Endothelial cell of umbilical vein (primary cell): ENCODE data around the gene PATL1.

Source experiments
- JUN ChIP-seq: IDR thresholded peaks from 2 replicates; pipeline ENCODE4 v1.6.1; 2011; ENCODE audit warnings: borderline replicate concordance, low read depth; ENCODE audit not compliant: insufficient read length, insufficient read depth
- POLR2A ChIP-seq: IDR thresholded peaks from 2 replicates; pipeline ENCODE4 v1.6.1; 2012; ENCODE audit warnings: low read depth, mild to moderate bottlenecking, control low read depth, low read length
- POLR2AphosphoS5 ChIP-seq: IDR thresholded peaks from 2 replicates; pipeline ENCODE4 v1.6.1; 2012; ENCODE audit warnings: low read depth, mild to moderate bottlenecking, control low read depth, low read length, moderate library complexity; ENCODE audit not compliant: insufficient read depth
- TF ChIP-seq, protein P1 (sequence below), 2 donors: IDR thresholded peaks; 1 replicate in 1 of 2; 2 replicates in 1 of 2; pipeline ENCODE4 v1.5.1; 2011; ENCODE audit warnings: low read length in 2 of 2, mild to moderate bottlenecking in 2 of 2, moderate library complexity in 2 of 2, control low read depth in 1 of 2, inconsistent platforms in 1 of 2, low read depth in 1 of 2; ENCODE audit not compliant: insufficient read depth in 1 of 2; ENCODE audit errors: extremely low read depth in 1 of 2

DNA sequence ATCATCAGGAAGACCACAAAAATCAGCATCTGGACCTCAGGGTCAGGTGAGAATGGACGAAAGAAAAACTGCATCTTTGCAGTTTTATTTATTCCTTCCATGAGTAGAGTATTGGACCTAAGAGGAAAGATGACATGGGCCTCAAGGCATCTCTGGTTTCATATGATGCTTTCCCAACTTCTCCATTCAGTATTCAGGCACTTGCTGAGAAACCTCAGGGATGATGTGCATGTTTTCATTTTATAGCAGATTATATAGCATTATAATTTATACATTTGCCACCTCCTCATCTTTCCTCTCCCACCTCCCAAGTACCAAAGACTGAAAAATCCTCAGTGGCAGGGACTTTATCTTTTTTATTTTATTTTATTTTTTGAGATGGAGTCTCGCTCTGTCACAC lies 44.9 kb upstream of the PATL1 start, which contains the start of gene OR10V1:
- TF ChIP-seq, protein P1, sequence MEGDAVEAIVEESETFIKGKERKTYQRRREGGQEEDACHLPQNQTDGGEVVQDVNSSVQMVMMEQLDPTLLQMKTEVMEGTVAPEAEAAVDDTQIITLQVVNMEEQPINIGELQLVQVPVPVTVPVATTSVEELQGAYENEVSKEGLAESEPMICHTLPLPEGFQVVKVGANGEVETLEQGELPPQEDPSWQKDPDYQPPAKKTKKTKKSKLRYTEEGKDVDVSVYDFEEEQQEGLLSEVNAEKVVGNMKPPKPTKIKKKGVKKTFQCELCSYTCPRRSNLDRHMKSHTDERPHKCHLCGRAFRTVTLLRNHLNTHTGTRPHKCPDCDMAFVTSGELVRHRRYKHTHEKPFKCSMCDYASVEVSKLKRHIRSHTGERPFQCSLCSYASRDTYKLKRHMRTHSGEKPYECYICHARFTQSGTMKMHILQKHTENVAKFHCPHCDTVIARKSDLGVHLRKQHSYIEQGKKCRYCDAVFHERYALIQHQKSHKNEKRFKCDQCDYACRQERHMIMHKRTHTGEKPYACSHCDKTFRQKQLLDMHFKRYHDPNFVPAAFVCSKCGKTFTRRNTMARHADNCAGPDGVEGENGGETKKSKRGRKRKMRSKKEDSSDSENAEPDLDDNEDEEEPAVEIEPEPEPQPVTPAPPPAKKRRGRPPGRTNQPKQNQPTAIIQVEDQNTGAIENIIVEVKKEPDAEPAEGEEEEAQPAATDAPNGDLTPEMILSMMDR (IDR thresholded peaks at IDR 0.05; ENCODE audit: extremely low read depth in 1 of 2, insufficient read depth in 1 of 2, low read depth in 1 of 2, low read length in 2 of 2), result no peak
- no peak for TF ChIP-seq POLR2A
- TF ChIP-seq POLR2AphosphoS5, result no peak
- no peak for TF ChIP-seq JUN
